Esophagus muscularis mucosa (tissue), 4 donors: ENCODE data around the gene TBC1D2. TPM values are rescaled to one million over a fixed set of nuclear protein-coding genes. Genes with fewer than 3 reads are reported as not detected.

Experiments used
- small RNA-seq, 3 donors: library from RNA; depleted of rRNA; stranded (forward); fragments of <200 nt; gene quantifications; one replicate each; pipeline ENCODE3, GENCODE V24; 2016
- total RNA-seq, 4 donors: library from RNA; depleted of rRNA; stranded (reverse); fragments of >200 nt; gene quantifications; one replicate each; pipeline versions ENCODE4 v1.1.0 to v1.2.1, GENCODE V29; 2016

The TBC1D2 gene
- total RNA-seq, 4 donors from 2014 or later, result 5.0 to 12.4 (median 7.3) TPM

Small RNA genes lying within 50 kb of the gene (small RNA-seq; reads per million reads assigned to genes)
- gene MIR6854, result 0 reads per million in 3 donors

Other genes with a start within 250 kb of the TBC1D2 start
- gene NANS, start 198.9 kb downstream of the TBC1D2 start, total RNA-seq, result 10 to 100 TPM; 25.3 to 54.7 (median 37.3) TPM
- 10 to 100 TPM in 2 of 4 donors, 1 to 10 TPM in 2; 6.1 to 14.9 (median 11.2) TPM for gene TRIM14, start 136.4 kb downstream of the TBC1D2 start, total RNA-seq
- gene CORO2A, start 63.0 kb downstream of the TBC1D2 start, total RNA-seq, result 1 to 10 TPM in 3 of 4 donors, under 1 TPM in 1; 0.42 to 2.7 (median 1.9) TPM